ENCODE data around the gene FARSA.
"Not testable (repeated sequence)": the region's sequence is repeated elsewhere in the genome, so short reads cannot be mapped to it uniquely, and the experiment has no call there.

FARSA gene

DNA sequence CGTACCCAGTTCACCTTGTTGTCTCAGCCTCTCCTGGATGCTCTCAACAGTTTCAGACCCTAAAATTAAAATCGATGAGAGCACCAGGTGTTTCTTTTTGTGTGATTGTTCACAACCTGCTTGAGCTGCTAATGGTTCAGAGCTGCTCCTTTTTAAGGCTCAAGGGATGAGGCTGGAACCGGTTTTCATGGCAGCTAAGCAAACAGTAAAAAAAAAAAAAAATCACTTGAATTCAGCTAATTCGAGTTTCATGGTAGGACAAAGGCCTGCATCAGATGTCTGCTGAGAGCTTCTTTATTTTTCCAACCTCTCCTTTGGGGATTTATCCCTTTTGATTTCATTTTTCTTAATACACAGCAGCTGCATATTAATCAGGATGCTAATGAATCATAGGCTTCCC lies 20.9 kb downstream of the FARSA start:
- Histone ChIP-seq H3K4me3 (ENCODE audit: extremely low read depth, insufficient read depth, low read length, poor library complexity, severe bottlenecking) (no peak overlapping the region), H3K27ac (ENCODE audit: low read depth, low read length, severe bottlenecking) (no peak overlapping the region), H3K9me3 (ENCODE audit: control insufficient read depth, low read length) (no peaks in the 10 kb centered on the region), H3K4me1 (ENCODE audit: control insufficient read depth, insufficient read depth, low read length, poor library complexity, severe bottlenecking) (no peaks in the 10 kb centered on the region), H3K36me3 (ENCODE audit: control insufficient read depth, insufficient read depth, low read length) (no peaks in the 10 kb centered on the region)
- 73 to 83% methylated on average over 3 to 4 of the region's 4 CpGs for WGBS, 2 experiments (ENCODE audit: insufficient coverage in 2 of 2)

DNA sequence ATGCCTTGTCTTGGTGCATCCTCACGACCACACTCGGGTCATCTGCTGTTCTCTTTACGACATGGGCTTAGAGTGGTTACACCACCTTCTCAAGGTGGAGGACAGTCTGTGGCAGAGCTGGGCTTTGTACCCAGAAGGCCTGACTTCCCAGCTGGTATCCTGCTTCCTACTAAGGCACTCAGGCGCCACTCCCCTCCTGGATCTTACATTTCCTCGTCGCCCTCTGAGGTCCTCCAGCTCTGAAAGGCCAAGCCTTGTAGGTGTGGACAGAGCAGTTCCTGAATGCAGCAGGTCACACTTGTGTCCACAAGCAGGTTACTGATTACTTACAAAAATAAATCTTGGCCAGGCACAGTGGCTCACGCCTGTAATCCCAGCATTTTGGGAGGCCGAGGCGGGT lies 26.3 kb downstream of the FARSA start:
- H3K36me3 ChIP-seq (ENCODE audit: control insufficient read depth, insufficient read depth, low read length), result no peaks in the 10 kb centered on the region
- H3K27ac ChIP-seq (ENCODE audit: low read depth, low read length, severe bottlenecking), result no peak overlapping the region
- H3K9me3 ChIP-seq (ENCODE audit: control insufficient read depth, low read length), result no peaks in the 10 kb centered on the region
- no peaks in the 10 kb centered on the region for H3K4me1 ChIP-seq (ENCODE audit: control insufficient read depth, insufficient read depth, low read length, poor library complexity, severe bottlenecking)
- H3K4me3 ChIP-seq (ENCODE audit: extremely low read depth, insufficient read depth, low read length, poor library complexity, severe bottlenecking), result no peak overlapping the region
- 89 to 97% methylated on average over 9 of the region's 9 CpGs for WGBS, 2 experiments (ENCODE audit: insufficient coverage in 2 of 2)

DNA sequence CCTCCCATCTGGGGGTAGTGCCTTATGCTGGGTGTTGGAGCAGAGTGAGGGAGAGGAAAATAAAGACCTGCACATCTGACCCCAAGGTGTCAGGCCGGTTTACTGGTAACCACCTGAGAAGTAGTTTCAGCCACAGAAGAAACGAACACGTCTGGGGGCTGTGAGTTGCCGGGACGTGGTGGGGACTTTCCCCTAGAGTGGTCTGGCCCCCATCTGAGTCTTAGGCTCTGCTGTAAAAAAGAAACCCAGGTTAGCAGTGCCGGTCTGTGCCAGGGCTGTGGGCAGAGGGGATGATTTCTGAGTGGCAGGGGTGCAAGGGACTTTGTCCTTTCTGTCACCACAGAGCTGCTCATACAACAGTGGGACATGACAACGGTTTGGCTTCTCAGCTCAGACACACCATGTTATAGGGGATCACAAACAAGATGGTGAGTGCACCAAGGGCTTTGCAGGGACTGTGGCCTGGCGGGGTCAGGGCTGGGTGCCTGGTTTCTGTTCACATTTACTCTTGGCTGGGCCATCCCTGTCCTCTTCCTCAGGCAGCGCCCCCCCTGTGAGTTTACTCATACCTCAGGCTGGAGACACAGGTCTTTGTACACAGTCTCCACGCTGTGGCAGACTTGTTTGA lies 33.5 kb downstream of the FARSA start:
- no peaks in the 10 kb centered on the region for H3K4me1 ChIP-seq (ENCODE audit: control insufficient read depth, insufficient read depth, low read length, poor library complexity, severe bottlenecking)
- no peak overlapping the region for H3K27ac ChIP-seq (ENCODE audit: low read depth, low read length, severe bottlenecking)
- H3K36me3 ChIP-seq (ENCODE audit: control insufficient read depth, insufficient read depth, low read length), result peaks cover 27% of the 10 kb centered on the region
- H3K9me3 ChIP-seq (ENCODE audit: control insufficient read depth, low read length), result no peaks in the 10 kb centered on the region
- no peak overlapping the region for H3K4me3 ChIP-seq (ENCODE audit: extremely low read depth, insufficient read depth, low read length, poor library complexity, severe bottlenecking)
- WGBS, 2 experiments (ENCODE audit: insufficient coverage in 2 of 2), result 93 to 97% methylated on average over 10 of the region's 10 CpGs

DNA sequence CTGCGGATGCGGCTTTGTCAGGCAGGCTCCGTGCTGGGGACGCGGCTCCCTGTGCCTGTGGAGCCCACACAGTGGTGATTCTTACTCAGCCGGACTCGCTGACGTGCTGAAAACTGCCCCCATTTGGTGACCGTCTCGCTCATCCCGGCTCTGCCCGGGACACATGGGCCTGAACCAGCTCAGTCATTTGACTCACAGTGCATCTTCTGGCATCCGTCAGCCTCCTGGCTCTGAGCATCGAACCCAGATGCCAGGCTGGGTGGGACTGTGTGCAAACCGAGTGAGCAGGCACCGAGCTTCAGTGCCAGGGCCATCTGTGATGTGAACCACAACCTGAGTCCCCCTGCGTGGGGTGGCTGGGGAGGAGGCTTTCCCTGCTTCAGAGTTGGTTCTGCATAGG lies 37.1 kb downstream of the FARSA start:
- H3K36me3 ChIP-seq (ENCODE audit: control insufficient read depth, insufficient read depth, low read length), result peaks cover 35% of the 10 kb centered on the region
- H3K4me3 ChIP-seq (ENCODE audit: extremely low read depth, insufficient read depth, low read length, poor library complexity, severe bottlenecking), result no peak overlapping the region
- H3K4me1 ChIP-seq (ENCODE audit: control insufficient read depth, insufficient read depth, low read length, poor library complexity, severe bottlenecking), result no peaks in the 10 kb centered on the region
- no peak overlapping the region for H3K27ac ChIP-seq (ENCODE audit: low read depth, low read length, severe bottlenecking)
- no peaks in the 10 kb centered on the region for H3K9me3 ChIP-seq (ENCODE audit: control insufficient read depth, low read length)
- 96 to 97% methylated on average over 16 to 17 of the region's 17 CpGs for WGBS, 2 experiments (ENCODE audit: insufficient coverage in 2 of 2)

DNA sequence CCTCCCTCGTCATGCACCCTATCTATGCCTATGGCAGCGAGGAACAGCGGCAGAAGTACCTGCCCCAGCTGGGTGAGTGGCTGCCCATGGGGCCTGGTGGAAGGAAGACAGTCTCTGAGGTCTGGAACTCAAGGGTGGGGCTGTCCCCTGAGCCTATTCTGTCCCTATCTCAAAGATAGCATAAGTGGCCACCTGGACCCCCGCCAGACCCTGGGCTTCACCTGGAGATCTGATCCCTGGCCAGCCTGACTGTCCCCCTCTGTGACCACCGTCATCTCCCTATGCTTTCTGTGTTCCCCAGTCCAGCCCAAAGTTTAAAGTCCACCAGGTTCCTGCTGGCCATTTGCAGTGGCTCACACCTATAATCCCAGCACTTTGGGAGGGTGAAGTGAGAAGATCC lies 39.9 kb downstream of the FARSA start:
- H3K4me1 ChIP-seq (ENCODE audit: control insufficient read depth, insufficient read depth, low read length, poor library complexity, severe bottlenecking), result no peaks in the 10 kb centered on the region
- H3K9me3 ChIP-seq (ENCODE audit: control insufficient read depth, low read length), result no peaks in the 10 kb centered on the region
- H3K27ac ChIP-seq (ENCODE audit: low read depth, low read length, severe bottlenecking), result no peak overlapping the region
- no peak overlapping the region for H3K4me3 ChIP-seq (ENCODE audit: extremely low read depth, insufficient read depth, low read length, poor library complexity, severe bottlenecking)
- peaks cover 32% of the 10 kb centered on the region for H3K36me3 ChIP-seq (ENCODE audit: control insufficient read depth, insufficient read depth, low read length)
- 92 to 93% methylated on average over 5 of the region's 5 CpGs for WGBS, 2 experiments (ENCODE audit: insufficient coverage in 2 of 2)

DNA sequence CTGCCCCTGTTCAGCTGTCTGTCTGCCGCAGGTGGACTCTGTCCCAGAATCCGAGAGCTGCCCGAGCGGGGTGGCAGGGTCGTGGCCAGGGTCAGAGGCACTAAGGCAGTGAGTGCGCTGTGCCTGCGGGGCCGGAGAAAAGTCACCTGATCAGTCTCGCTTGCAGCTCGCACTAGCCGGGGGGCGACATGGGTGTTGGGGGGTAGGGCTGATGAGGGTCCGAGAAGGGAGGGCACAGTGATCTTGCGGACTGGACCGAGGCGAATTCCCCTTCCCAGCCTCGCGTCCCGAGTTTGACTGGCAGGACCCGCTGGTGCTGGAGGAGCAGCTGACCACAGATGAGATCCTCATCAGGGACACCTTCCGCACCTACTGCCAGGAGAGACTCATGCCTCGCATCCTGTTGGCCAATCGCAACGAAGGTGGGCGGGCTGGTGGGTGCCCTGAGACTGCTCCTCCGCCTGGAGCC lies 41.9 kb downstream of the FARSA start:
- no peak overlapping the region for H3K27ac ChIP-seq (ENCODE audit: low read depth, low read length, severe bottlenecking)
- no peaks in the 10 kb centered on the region for H3K9me3 ChIP-seq (ENCODE audit: control insufficient read depth, low read length)
- WGBS, 2 experiments (ENCODE audit: insufficient coverage in 2 of 2), result 9 to 10% methylated on average over 23 to 25 of the region's 26 CpGs
- H3K4me1 ChIP-seq (ENCODE audit: control insufficient read depth, insufficient read depth, low read length, poor library complexity, severe bottlenecking), result no peaks in the 10 kb centered on the region
- H3K36me3 ChIP-seq (ENCODE audit: control insufficient read depth, insufficient read depth, low read length), result peaks cover 12% of the 10 kb centered on the region
- H3K4me3 ChIP-seq (ENCODE audit: extremely low read depth, insufficient read depth, low read length, poor library complexity, severe bottlenecking), result peak overlapping the region; percentile 59

DNA sequence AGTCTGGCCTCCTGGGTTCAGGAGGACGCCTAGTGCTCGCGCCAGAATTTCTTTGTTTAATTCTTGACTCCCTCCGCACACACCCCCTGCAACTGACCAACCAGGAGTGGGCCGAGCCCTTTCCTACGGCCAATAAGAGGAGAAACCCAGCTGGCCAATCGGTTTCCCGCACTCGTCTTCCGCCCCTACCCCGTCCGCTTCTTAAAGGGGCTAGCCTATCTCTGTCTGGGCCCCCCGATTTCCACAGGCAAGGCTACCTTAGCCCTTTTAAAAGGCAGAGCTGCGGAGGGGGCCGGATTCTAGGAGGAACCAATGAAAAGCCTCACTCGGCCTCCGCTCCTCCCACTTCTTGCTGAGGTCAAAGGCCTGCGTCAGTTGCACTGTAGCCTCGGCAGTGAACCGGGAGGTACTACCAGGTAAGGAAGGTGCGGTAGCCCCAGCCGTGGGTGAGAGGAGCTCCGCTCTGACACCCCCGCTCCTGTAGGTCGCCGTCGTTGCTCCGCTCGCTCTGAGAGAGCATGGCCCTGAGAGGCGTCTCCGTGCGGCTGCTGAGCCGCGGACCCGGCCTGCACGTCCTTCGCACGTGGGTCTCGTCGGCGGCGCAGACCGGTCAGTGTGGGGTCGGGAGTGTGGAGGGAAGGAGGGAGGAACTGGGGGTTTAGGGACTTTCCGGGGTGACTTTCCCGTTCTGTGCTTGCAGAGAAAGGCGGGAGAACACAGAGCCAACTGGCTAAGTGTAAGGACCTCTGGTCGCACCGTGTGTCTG lies 42.5 kb downstream of the FARSA start, which contains the start of gene GCDH:
GCDH (plus strand) TSS at position 374 of the 766 bp plus-strand sequence; CDS start at position 519, 145 bp downstream.
- peak within 1 kb of the TSS; percentile 84 for H3K27ac ChIP-seq (ENCODE audit: low read depth, low read length, severe bottlenecking)
- no peaks in the 10 kb centered on the region for H3K9me3 ChIP-seq (ENCODE audit: control insufficient read depth, low read length)
- peak within 1 kb of the TSS; percentile 59 for H3K4me3 ChIP-seq (ENCODE audit: extremely low read depth, insufficient read depth, low read length, poor library complexity, severe bottlenecking)
- no peaks in the 10 kb centered on the region for H3K4me1 ChIP-seq (ENCODE audit: control insufficient read depth, insufficient read depth, low read length, poor library complexity, severe bottlenecking)
- peaks cover 9% of the 10 kb centered on the region for H3K36me3 ChIP-seq (ENCODE audit: control insufficient read depth, insufficient read depth, low read length)
- WGBS, 2 experiments (ENCODE audit: insufficient coverage in 2 of 2), result 0 to 1% methylated on average over 28 to 38 of the region's 49 CpGs

DNA sequence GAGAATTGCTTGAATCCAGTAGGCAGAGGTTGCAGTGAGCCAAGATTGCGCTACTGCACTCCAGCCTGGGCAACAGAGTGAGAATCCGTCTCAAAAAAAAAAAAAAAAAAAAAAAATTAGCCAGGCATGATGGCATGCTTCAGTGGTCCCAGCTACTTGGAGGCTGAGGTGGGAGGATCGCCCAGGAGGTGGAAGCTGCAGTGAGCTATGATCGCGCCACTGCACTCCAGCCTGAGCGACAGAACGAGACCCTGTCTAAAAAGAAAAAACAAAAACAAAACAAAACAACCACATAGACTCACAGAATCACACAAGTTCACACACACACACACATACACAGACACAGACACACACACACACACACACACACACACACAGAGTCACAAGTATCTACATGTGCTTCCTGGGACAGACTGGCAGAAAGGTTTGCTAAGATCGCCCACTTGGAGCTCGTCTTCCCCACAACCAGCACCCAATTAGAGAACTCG lies 43.2 kb downstream of the FARSA start:
- H3K27ac ChIP-seq (ENCODE audit: low read depth, low read length, severe bottlenecking), result peak overlapping the region; percentile 84
- not testable (repeated sequence) for H3K4me1 ChIP-seq (ENCODE audit: control insufficient read depth, insufficient read depth, low read length, poor library complexity, severe bottlenecking); H3K36me3 ChIP-seq (ENCODE audit: control insufficient read depth, insufficient read depth, low read length); H3K9me3 ChIP-seq (ENCODE audit: control insufficient read depth, low read length)
- WGBS, 2 experiments (ENCODE audit: insufficient coverage in 2 of 2), result 48% methylated on average over 7 to 9 of the region's 10 CpGs
- H3K4me3 ChIP-seq (ENCODE audit: extremely low read depth, insufficient read depth, low read length, poor library complexity, severe bottlenecking), result peak overlapping the region; percentile 59

DNA sequence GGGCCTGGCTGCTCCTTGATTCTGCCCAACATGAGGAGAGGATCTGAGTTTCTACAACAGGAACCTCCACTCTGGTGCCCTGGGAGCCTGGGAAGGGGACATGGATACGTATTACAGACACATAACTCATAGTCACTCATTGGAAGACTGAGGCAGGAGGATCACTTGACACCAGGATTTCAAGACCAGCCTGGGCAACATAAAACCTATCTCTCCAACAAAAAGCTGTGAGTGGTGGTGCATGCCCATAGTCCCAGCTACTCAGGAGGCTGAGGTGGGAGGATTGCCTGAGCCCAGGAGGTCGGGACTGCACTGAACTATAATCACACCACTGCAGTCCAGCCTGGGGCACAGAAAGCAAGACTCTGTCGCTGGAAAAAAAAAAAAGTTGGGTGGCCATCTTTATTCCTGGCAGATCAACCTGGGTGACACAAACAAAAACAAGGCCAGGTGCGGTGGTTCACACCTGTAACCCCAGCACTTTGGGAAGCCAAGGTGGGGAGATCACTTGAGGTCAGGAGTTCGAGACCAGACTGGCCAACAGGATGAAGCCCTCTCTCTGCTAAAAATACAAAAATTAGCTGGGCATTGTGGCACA lies 45.4 kb downstream of the FARSA start:
- Histone ChIP-seq H3K27ac (ENCODE audit: low read depth, low read length, severe bottlenecking) (no peak overlapping the region), H3K9me3 (ENCODE audit: control insufficient read depth, low read length) (peaks cover 19% of the 10 kb centered on the region), H3K4me3 (ENCODE audit: extremely low read depth, insufficient read depth, low read length, poor library complexity, severe bottlenecking) (no peak overlapping the region), H3K36me3 (ENCODE audit: control insufficient read depth, insufficient read depth, low read length) (no peaks in the 10 kb centered on the region), H3K4me1 (ENCODE audit: control insufficient read depth, insufficient read depth, low read length, poor library complexity, severe bottlenecking) (no peaks in the 10 kb centered on the region)
- 61 to 85% methylated on average over 2 to 3 of the region's 5 CpGs for WGBS, 2 experiments (ENCODE audit: insufficient coverage in 2 of 2)

DNA sequence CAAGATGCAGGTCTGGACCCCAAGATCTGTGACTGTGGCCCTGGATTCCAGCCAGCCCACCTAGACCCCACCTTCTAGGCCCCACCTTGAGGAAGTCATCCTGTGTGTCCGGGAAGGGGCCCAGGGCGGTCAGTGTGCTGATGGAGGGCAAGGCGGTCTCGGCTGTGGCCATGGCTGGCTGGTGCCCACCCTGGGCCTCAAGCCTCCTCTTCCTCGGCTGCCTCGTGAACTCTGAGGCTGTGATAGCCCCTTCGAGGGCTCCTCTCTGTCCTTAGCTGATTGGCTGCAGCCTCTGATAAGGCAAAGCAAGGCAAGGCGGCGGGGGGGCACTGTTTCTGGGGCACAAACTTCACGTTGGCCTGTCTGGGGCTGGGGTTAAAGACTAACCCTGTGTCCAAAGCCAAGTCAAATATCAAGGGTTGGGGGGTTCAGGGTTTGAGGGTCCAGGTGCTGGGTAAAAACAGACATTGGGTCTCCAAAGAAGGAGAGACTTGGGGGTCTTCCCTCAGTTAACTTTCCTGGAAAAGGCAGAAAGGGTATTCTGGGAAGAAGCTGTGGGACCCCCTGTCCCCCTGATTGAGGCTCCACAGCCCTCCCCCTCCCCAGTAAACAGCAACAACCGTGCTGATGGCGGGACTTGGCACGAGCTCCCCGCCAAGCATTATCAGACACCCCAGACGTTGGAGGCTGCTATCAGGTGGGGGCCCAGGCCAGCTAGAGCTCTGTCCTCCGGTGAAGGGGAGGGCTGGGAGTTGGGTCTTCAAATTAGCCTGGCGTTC lies 46.4 kb downstream of the FARSA start, which contains the start of gene KLF1:
KLF1 (minus strand) TSS at position 233 of the 779 bp plus-strand sequence; CDS start at position 172, 61 bp downstream.
- H3K36me3 ChIP-seq (ENCODE audit: control insufficient read depth, insufficient read depth, low read length), result no peaks in the 10 kb centered on the region
- WGBS, 2 experiments (ENCODE audit: insufficient coverage in 2 of 2), result 73 to 80% methylated on average over 10 to 11 of the region's 17 CpGs
- H3K9me3 ChIP-seq (ENCODE audit: control insufficient read depth, low read length), result peaks cover 27% of the 10 kb centered on the region
- no peaks in the 10 kb centered on the region for H3K4me1 ChIP-seq (ENCODE audit: control insufficient read depth, insufficient read depth, low read length, poor library complexity, severe bottlenecking)
- H3K4me3 ChIP-seq (ENCODE audit: extremely low read depth, insufficient read depth, low read length, poor library complexity, severe bottlenecking), result peak within 1 kb of the TSS; percentile 28
- no peak within 1 kb of the TSS for H3K27ac ChIP-seq (ENCODE audit: low read depth, low read length, severe bottlenecking)

Data from mesodermal cell (in vitro differentiated cells).